Right forelimb (tissue), 1 donor: ENCODE data around the gene VPS39.

Experiments used
- DNase-seq: peaks from one replicate; pipeline ENCODE4 v3.0.0-alpha.2; 2018

VPS39 gene

DNA sequence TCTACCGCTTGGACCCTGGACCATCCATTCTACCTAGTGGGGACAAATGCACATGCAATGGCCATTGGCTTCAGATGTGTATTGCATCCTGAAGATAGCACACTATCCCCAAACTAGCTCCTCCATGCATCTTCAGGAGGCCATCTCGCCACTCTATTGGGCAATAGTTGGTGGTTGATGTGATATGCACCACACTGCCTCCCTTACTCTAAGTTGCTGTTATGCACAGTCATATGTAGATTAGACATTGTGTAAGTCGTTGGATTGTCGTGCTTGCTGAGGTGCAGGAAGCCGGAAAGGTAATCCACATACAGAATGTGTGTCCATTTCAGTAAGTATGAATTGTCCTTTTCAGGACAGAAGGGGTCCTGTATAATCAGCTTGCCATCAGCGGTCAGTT is 87.1 kb downstream of the VPS39 start:
- no peak for DNase-seq

DNA sequence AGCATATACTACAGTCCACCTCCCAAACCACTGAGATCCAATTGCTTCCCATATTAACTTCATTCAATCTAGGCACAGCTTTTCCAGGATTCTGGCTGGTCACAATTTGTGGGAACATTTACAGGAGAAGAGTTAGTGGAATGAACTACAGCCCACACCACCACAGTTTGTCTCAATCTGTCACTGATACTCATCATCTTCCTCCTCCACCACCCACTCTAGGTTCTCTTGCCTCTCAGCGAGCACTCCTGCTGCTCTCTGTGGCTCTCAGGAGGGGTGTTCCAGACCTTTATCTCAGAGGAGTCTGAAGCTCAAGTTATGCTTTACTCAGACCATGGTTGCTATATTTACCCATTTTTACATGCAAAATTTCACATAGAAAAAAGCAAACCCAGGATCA is 87.8 kb downstream of the VPS39 start:
- DNase-seq, result no peak

DNA sequence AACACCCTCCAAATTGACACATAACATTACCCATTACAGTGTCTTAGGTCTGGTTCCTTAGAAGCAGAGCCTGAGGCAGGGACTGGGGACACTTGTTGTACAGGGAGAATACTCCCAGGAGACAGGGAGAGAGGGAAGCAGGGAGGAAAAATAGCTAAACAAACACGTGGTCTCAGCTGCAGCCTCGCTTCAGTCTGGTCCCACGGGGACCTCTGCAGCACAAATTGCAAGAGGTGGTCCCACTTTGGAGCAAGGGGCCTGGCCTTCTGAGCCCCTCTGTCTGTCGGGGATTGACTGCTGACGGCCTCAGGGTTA is 88.7 kb downstream of the VPS39 start:
- DNase-seq, result no peak

DNA sequence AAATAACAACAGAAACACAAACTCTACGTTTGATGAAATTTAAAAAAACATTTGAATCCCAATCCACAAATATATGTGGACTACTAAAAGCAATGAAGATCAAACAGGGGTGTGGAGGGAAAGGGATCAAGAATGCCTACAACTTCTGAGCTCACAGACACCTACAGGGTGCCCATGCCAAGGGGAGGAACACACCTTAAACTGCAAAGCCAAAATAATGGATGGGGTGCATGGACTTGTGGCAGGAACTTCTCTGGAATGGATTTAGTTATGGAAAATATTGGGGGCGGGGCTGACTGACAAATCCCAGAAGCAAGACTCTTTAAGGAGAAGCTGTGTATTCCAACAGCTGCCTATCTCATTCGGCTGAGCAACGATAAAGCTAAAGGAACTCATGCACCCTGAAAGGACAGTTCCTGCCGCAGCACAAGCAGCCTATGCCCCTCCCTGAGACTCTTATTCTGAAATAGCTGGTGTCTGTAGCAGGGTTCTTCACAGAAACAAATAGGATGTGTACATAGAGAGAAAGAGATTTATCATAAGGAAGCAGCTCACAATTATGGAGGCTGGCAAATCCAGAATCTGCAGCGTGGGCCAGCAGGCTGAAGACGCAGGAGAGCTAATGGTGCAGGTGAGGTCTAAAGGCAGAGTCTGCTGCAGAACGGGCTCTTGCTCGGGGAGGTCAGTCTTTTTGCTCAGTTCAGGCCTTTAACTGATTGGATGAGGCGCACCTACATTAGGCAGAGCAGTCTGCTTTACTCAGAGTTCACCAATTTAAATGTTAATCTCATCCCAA is 89.3 kb downstream of the VPS39 start:
- DNase-seq, result no peak

DNA sequence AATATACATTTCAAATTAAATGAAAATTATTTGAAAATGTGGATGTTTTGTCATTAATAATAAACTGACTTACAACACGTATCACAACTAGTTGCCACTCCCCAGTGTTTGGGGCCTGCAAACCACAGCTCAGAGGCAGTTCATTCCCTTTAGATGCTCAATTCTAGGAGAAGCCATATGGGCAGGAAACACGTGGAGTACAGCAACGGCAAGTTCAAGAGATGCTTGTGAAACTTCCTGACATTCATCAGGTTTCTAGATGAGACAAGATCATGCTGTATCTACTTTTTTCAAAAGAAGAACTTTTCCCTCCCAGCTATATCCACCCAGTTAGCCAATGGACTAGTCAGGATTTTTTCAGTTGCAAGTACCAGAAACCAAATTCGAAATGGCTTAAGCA is 96.2 kb downstream of the VPS39 start:
- DNase-seq, result no peak

DNA sequence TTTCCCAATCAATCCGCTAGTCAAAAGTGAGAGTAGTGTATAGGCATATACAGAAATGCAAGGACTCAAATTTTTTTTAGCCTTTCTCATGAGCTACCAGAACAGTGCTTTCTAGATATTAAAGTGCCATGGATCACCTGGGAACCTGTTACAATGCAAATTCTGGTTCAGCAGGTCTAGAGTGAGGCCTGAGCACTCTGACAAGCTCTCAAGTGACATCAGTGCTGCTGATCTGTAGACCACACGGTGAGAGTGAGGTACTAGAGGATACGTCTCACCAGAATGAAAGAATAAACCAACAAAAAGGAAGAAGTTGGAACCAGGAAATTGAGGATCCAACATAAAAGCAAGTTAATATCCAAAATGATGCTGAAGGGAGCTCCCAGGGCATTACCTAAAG is 97.7 kb downstream of the VPS39 start:
- no peak for DNase-seq

DNA sequence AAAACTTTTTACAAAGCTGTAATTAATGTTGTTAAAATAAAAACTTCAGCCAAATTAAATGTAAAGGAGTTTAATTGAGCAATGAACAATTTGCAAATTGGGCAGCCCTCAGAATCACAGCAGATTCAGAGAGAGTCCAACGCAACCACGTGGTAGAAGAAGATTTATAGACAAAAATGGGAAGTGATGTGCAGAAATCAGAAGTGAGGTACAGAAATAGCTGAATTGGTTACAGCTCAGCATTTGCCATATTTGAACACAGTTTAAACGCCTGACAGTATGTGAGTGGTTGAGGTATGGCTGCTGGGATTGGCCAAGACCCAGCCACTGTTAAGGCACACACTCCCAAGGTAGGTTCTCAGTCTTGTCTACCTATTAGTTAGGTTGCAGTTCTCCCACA is 99.3 kb downstream of the VPS39 start:
- no peak for DNase-seq
